AG20443 (cell line): ENCODE results near the gene AGAP1.

Source experiments
- DNase-seq: peaks from one replicate; pipeline ENCODE4 v3.0.0; 2012; ENCODE audit warnings: low spot score, mixed read lengths

AGAP1 gene

GRCh38 chr2:235949567-235950472 lies 456.0 kb downstream of the AGAP1 start:
- no peak for DNase-seq

- DNase-seq: no peak
Observed at GRCh38 chr2:235950473-235950809, 456.6 kb downstream of the AGAP1 start.

- no peak for DNase-seq
Observed at GRCh38 chr2:235951493-235951892, 457.6 kb downstream of the AGAP1 start.

GRCh38 chr2:235951982-235952381 lies 458.1 kb downstream of the AGAP1 start:
- DNase-seq: no peak

- DNase-seq: no peak
Observed at GRCh38 chr2:235952714-235953113, 458.9 kb downstream of the AGAP1 start.

GRCh38 chr2:235954281-235954680 lies 460.4 kb downstream of the AGAP1 start:
- DNase-seq: no peak

- DNase-seq: no peak
Observed at GRCh38 chr2:235954888-235955480, 461.1 kb downstream of the AGAP1 start.

- DNase-seq: no peak
Observed at GRCh38 chr2:235955664-235956063, 461.8 kb downstream of the AGAP1 start.

- DNase-seq: no peak
Observed at GRCh38 chr2:235956281-235956970, 462.6 kb downstream of the AGAP1 start.

GRCh38 chr2:235957251-235957650 lies 463.4 kb downstream of the AGAP1 start:
- DNase-seq: no peak

GRCh38 chr2:235958221-235958930 lies 464.5 kb downstream of the AGAP1 start:
- DNase-seq: no peak

- no peak for DNase-seq
Observed at GRCh38 chr2:235958931-235959410, 465.1 kb downstream of the AGAP1 start.

GRCh38 chr2:235960011-235960715 lies 466.3 kb downstream of the AGAP1 start:
- no peak for DNase-seq

GRCh38 chr2:235960716-235961640 lies 467.1 kb downstream of the AGAP1 start:
- no peak for DNase-seq

GRCh38 chr2:235961711-235962110 lies 467.9 kb downstream of the AGAP1 start:
- DNase-seq: no peak

- DNase-seq: no peak
Observed at GRCh38 chr2:235963853-235964577, 470.2 kb downstream of the AGAP1 start.

- no peak for DNase-seq
Observed at GRCh38 chr2:235964787-235965390, 471.0 kb downstream of the AGAP1 start.

GRCh38 chr2:235966396-235966795 lies 472.6 kb downstream of the AGAP1 start:
- DNase-seq: no peak
